ENCODE results near the gene AHI1.
A peak's percentile ranks its signal among the peaks of the same experiment; 100 is the strongest.
"Not testable (repeated sequence)": the region's sequence is repeated elsewhere in the genome, so short reads cannot be mapped to it uniquely, and the experiment has no call there.

The AHI1 gene

GRCh38 chr6:135505648-135506047, 8.1 kb upstream of the AHI1 start:
- no peak for DNase-seq (ENCODE audit: low spot score)

DNA sequence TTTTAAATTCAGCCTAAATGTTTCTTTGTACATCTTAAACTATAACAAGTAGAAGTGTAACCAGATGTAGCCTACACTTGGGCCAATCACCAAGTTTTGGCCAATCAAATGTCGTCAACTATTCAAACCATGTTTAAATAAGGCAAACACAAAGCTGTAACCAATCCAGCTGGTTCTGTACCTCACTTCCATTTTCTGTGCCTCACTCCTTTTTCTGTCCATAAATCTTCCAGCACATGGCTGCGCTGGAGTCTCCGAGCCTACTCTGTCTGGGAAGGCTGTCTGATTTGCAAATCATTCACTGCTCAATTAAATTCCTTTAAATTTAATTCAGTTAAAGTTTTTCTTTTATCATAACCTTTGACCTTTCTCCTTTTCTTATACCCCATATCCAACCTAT, 7.7 kb upstream of the AHI1 start:
- no peak for DNase-seq (ENCODE audit: low spot score)

DNA sequence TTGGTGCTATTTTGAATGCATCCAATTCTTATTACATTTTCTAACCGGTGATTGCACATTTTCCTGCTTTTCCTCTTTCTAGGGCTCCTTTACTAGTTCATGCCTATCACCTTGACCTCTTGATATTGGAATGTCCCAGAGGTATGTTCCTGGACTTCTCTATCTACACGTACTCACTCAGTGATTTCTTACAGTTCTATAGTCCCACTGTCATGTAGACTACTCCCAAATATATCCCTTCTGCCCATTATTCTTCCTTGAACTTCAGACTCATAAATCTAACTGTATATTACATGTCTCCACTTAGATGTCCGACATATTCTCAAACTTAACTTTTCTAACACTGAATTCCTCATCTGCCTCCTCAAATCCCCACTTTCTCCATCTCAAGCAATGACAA, 7.2 kb upstream of the AHI1 start:
- DNase-seq (ENCODE audit: low spot score) = no peak

GRCh38 chr6:135503703-135504475, 6.3 kb upstream of the AHI1 start:
- no peak for DNase-seq (ENCODE audit: low spot score)

- no peak for DNase-seq (ENCODE audit: low spot score)
These were observed 2.2 kb upstream of the AHI1 start for GRCh38 chr6:135499441-135500340.

GRCh38 chr6:135498185-135498841, 773 bp upstream of the AHI1 start:
- DNase-seq (ENCODE audit: low spot score) = peak; percentile 79

GRCh38 chr6:135496800-135497411, 634 bp downstream of the AHI1 start:
- no peak for DNase-seq (ENCODE audit: low spot score)

DNA sequence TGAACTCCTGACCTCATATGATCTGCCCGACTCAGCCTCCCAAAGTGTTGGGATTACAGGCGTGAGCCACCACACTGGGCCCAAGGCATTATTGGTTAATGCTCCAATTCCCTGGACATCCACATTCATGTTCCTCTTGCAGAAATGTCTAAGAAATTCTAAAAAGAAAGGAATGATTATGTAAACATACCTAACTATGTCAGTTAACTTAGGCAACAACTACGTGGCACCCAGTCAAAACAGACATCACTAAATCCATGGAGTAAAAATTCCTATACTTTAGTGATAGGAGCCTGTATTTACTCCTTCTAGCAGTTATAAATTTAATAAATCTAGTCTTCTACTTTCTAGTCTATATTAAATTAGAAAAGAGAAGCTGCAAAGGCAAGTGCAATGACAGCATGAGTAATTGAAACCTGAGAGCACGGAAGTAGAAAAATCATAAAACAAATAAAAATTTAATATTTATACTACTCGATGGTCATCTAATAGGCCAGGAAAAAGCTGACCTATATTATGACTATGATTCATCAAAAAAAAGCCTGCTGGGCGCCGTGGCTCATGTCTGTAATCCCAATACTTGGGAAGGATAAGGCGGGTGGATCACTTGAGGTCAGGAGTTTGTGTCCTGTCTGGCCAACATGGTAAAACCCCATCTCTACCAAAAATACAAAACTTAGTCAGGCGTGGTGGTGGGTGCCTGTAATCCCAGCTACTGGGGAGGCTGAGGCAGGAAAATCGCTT, 4.2 kb downstream of the AHI1 start:
- no peak for DNase-seq (ENCODE audit: low spot score)

DNA sequence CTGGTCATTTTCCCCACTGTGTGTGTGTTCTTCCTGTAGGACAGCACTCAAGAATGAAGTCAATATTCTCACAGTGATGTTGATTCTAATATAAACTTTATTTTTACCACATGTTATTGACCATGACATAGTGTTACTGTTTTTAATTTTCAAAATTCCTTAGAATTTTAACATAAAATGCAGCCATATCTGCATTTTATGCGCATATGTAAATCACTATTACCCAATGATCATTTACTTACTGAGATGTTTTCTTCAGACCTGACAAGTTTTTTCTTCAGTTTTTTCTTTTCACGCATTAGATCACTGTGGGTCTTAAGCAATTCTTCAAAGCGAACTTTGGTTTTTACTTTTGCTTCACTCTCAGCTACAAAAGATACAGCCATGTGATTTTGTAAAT, 7.2 kb downstream of the AHI1 start:
- DNase-seq (ENCODE audit: low spot score) = no peak

- DNase-seq (ENCODE audit: low spot score) = no peak
These were observed 9.5 kb downstream of the AHI1 start for GRCh38 chr6:135488023-135488422.

DNA sequence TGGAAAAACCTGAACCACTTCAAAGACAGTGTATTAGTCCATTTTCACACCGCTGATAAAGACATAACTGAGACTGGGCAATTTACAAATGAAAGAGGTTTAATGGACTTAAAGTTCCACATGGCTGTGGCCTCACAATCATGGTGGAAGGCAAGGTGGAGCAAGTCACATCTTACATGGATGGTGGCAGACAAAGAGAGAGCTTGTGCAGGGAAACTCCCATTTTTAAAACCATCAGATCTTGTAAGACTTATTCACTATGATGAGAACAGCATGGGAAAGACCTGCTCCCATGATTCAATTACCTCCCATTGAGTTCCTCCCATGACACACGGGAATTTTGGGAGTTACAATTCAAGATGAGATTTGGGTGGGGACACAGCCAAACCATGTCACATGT, 13.6 kb downstream of the AHI1 start:
- DNase-seq (ENCODE audit: low spot score) = not testable (repeated sequence)

- DNase-seq (ENCODE audit: low spot score) = peak; percentile 55
These were observed 15.7 kb downstream of the AHI1 start for GRCh38 chr6:135481783-135482369.

DNA sequence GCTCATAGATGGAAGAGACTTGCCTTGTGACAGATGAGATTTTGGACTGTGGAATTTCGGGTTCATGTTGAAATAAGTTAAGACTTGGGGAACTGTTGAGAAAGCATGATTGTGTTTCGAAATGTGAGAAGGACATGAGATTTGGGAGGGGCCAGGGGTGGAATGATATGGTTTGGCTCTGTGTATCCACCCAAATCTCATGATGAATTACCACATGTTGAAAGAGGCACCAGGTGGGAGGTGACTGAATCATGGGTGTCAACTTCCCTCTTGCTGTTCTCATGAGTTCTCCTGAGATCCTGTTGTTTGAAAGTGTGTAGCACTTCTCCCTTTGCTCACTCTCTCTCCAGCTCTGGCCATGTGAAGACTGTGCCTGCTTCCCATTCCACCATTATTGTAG, 17.9 kb downstream of the AHI1 start:
- DNase-seq (ENCODE audit: low spot score) = no peak

DNA sequence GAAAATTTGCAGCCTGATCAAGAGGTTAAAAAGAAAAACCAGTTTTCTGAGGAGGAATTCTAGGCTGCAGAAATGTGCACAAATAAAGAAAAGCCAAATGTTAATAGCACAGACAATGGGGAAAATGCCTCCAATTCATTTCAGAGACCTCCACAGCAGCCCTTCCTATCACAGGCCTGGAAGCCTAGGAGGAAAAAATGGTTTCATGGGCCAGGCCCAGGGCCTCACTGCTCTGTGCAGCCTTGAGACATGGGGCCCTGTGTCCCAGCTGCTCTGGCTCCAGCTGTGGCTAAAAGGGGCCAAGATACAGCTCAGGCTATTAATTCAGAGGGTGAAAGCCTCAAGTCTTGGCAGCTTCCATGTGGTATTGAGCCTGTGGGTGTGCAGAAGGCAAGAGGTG, 18.9 kb downstream of the AHI1 start:
- DNase-seq (ENCODE audit: low spot score) = no peak

GRCh38 chr6:135475292-135475886, 22.2 kb downstream of the AHI1 start:
- DNase-seq (ENCODE audit: low spot score) = no peak

GRCh38 chr6:135474362-135474761, 23.2 kb downstream of the AHI1 start:
- DNase-seq (ENCODE audit: low spot score) = no peak

DNA sequence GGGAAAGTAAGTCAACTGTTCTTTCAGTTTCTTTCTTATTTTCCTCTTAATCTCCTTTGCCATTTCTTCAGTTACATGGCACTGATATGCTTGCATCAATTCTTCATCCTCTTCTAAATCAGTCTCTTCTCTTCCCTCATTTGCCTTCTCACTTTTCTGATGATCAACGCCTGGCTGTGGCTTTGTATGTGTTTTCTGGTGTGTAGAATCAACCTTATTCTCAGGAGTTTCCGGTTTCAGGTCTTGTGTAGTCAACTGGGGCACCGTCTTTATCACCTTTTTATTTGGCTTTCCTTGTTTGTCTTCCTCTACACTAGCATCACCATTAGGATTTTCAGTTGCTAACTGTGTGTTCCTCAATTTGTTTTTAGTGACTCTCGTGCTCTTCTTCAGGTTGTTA, 31.6 kb downstream of the AHI1 start:
- no peak for DNase-seq (ENCODE audit: low spot score)

GRCh38 chr6:135465307-135465706, 32.2 kb downstream of the AHI1 start:
- no peak for DNase-seq (ENCODE audit: low spot score)

GRCh38 chr6:135464634-135465033, 32.9 kb downstream of the AHI1 start:
- no peak for DNase-seq (ENCODE audit: low spot score)

- no peak for DNase-seq (ENCODE audit: low spot score)
These were observed 36.3 kb downstream of the AHI1 start for GRCh38 chr6:135461208-135461607.

DNA sequence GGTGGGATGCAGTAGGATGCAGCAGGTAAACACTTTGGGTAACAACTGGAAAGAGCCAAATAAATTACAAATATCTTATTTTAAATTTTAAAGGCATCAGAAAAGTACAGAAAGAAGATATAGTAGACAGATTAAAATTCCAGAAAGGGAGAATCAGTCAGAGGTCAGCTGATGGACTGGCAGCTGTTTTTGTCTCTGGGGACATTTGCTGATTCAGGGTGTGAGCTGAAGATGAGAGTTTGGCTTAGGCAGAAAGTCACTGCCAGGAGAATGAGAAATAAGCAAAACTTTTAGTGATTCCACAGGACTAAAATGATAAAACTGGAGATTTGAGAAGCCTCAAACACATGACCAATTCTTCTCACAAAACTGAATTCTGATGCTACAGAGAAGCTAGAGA, 39.5 kb downstream of the AHI1 start:
- no peak for DNase-seq (ENCODE audit: low spot score)
